Trophoblast cell (in vitro differentiated cells and primary cell): ENCODE data around the gene HOXB6.

Experiments used
- DNase-seq, 2 donors: peaks; one replicate each; pipeline ENCODE4 v3.0.0-alpha.2; 2016
- H2AFZ ChIP-seq: 2 replicates; pipeline ENCODE4 v1.6.1; 2013; ENCODE audit warnings: low read length, moderate library complexity, mild to moderate bottlenecking; ENCODE audit not compliant: insufficient read depth, poor library complexity
- H2AK5ac ChIP-seq: 2 replicates; pipeline ENCODE4 v1.6.1; 2013; ENCODE audit warnings: mild to moderate bottlenecking, low read length
- H2BK120ac ChIP-seq: 2 replicates; pipeline ENCODE4 v1.6.1; 2013; ENCODE audit warnings: low read length, mild to moderate bottlenecking, moderate library complexity; ENCODE audit not compliant: insufficient read depth, poor library complexity
- H2BK12ac ChIP-seq: 2 replicates; pipeline ENCODE4 v1.6.1; 2013; ENCODE audit warnings: mild to moderate bottlenecking, low read length, moderate library complexity
- H2BK5ac ChIP-seq: 2 replicates; pipeline ENCODE4 v1.6.1; 2013; ENCODE audit warnings: low read length, low read depth, moderate library complexity, mild to moderate bottlenecking; ENCODE audit not compliant: poor library complexity
- H3K14ac ChIP-seq: 2 replicates; pipeline ENCODE4 v1.6.1; 2013; ENCODE audit warnings: mild to moderate bottlenecking, low read length
- H3K18ac ChIP-seq: 2 replicates; pipeline ENCODE4 v1.6.1; 2013; ENCODE audit warnings: mild to moderate bottlenecking, low read length
- H3K23ac ChIP-seq: 2 replicates; pipeline ENCODE4 v1.6.1; 2013; ENCODE audit warnings: low read length
- H3K27ac ChIP-seq: 2 replicates; pipeline ENCODE4 v1.5.1; 2013; ENCODE audit warnings: low read depth, mild to moderate bottlenecking, inconsistent platforms, low read length, moderate library complexity
- H3K27me3 ChIP-seq: 2 replicates; pipeline ENCODE4 v1.6.1; 2013; ENCODE audit warnings: inconsistent platforms, mild to moderate bottlenecking, low read length, moderate library complexity; ENCODE audit not compliant: insufficient read depth
- H3K36me3 ChIP-seq, 2 experiments: 1 replicate in 1 of 2; 2 replicates in 1 of 2; pipeline ENCODE4 v1.6.1; 2013; ENCODE audit warnings: low read length in 2 of 2, mild to moderate bottlenecking in 2 of 2, moderate library complexity in 1 of 2; ENCODE audit not compliant: insufficient read depth in 2 of 2, control insufficient read depth in 1 of 2
- H3K4ac ChIP-seq: 2 replicates; pipeline ENCODE4 v1.6.1; 2013; ENCODE audit warnings: low read depth, mild to moderate bottlenecking, low read length, moderate library complexity
- H3K4me1 ChIP-seq, 2 experiments: 1 replicate in 1 of 2; 2 replicates in 1 of 2; pipeline ENCODE4 v1.6.1; 2013; ENCODE audit warnings: low read length in 2 of 2, mild to moderate bottlenecking in 2 of 2, moderate library complexity in 1 of 2; ENCODE audit not compliant: insufficient read depth in 2 of 2, control insufficient read depth in 1 of 2
- H3K4me2 ChIP-seq: 2 replicates; pipeline ENCODE4 v1.6.1; 2013; ENCODE audit warnings: inconsistent platforms, mild to moderate bottlenecking, low read length, moderate library complexity
- H3K4me3 ChIP-seq: 2 replicates; pipeline ENCODE4 v1.5.1; 2013; ENCODE audit warnings: mild to moderate bottlenecking, low read depth, low read length, inconsistent platforms
- H3K79me1 ChIP-seq: one replicate; pipeline ENCODE4 v1.6.1; 2013; ENCODE audit warnings: low read length
- H3K79me2 ChIP-seq: 2 replicates; pipeline ENCODE4 v1.6.1; 2013; ENCODE audit warnings: low read length, mild to moderate bottlenecking; ENCODE audit not compliant: control insufficient read depth, insufficient read depth, poor library complexity
- H3K9ac ChIP-seq: 2 replicates; pipeline ENCODE4 v1.6.1; 2013; ENCODE audit warnings: mild to moderate bottlenecking, low read length
- H3K9me3 ChIP-seq: 2 replicates; pipeline ENCODE4 v1.6.1; 2013; ENCODE audit warnings: low read depth, mild to moderate bottlenecking, control low read depth, inconsistent platforms, low read length; ENCODE audit not compliant: insufficient read depth
- H4K12ac ChIP-seq: 2 replicates; pipeline ENCODE4 v1.6.1; 2013; ENCODE audit warnings: low read depth, mild to moderate bottlenecking, low read length, moderate library complexity
- H4K8ac ChIP-seq: 2 replicates; pipeline ENCODE4 v1.6.1; 2013; ENCODE audit warnings: low read depth, mild to moderate bottlenecking, low read length, moderate library complexity
- H4K91ac ChIP-seq: one replicate; pipeline ENCODE4 v1.6.1; 2013; ENCODE audit warnings: low read depth, mild to moderate bottlenecking, low read length, moderate library complexity
- WGBS: extraction: QIAGEN DNeasy Blood & Tissue Kit; methylation state at CpG from one replicate; pipeline ENCODE4 v1.1.7; 2013; ENCODE audit warnings: missing lambda C conversion rate; ENCODE audit not compliant: insufficient read length, insufficient coverage; ENCODE audit errors: extremely low coverage; 5-methylcytosine and 5-hydroxymethylcytosine counted together

HOXB6 gene

DNA sequence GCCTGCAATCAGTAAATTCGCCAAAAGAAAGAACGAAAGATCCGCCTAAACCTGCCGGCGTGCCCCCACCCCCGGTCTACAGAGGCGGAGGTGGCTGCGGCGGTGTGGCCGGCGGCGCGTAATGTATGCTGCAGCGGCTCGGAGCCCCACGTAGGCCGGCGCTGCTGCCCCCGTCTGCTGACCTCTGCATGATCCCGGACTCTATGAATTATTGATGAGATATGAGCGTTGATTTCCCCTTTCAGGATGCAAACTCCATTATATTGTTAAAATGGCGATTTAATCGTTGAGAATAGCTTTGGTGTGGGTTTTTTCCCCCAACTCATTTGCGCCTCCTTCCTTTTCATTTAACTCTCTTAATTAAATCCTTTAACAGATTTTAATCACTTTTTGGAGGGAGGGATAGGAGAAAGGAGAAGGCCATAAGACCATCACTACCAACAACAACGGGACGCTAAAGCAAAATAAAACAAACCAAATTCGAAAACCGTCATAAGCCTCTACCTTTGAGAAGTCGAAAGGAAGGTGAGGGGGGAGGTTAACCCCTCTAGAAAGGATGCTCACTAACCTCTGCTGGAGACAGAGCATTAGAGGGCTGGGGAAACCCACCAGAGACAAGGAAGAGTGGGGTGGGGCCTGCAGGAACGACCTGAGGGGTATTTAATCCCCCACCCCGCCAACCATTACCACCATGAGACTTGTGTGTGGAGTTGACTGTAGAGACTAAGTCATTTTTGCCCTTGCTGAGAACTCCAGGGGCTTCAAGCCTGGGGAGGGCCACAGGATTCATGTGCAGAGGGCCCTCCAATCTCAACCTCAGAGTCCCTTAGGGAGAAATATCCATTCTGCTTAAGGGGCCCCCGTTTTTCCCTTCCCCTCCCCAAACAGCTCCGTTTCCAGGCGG is 18.2 kb downstream of the HOXB6 start:
- H3K9ac ChIP-seq = no peak overlapping the region
- no peak overlapping the region for H2BK5ac ChIP-seq
- H3K4me3 ChIP-seq = no peak overlapping the region
- peak overlapping the region; percentile 15 for H3K18ac ChIP-seq
- peak overlapping the region; percentile 35 for H2AFZ ChIP-seq
- H3K79me1 ChIP-seq = peaks cover 11% of the 10 kb centered on the region
- peak overlapping the region; percentile 29 for H2AK5ac ChIP-seq
- peaks cover 33 to 42% of the 10 kb centered on the region in 2 experiments for H3K4me1 ChIP-seq
- no peak overlapping the region for H3K4ac ChIP-seq
- no peaks in the 10 kb centered on the region for H3K36me3 ChIP-seq
- no peak overlapping the region for H3K23ac ChIP-seq
- H2BK120ac ChIP-seq = peak overlapping the region; percentile 24
- H4K8ac ChIP-seq = peak overlapping the region; percentile 32
- peaks cover 2% of the 10 kb centered on the region for H3K79me2 ChIP-seq
- no peaks in the 10 kb centered on the region for H3K9me3 ChIP-seq
- no CpG with 5 or more reads among the region's 34 CpGs for WGBS
- no peak overlapping the region for H3K14ac ChIP-seq
- H3K27me3 ChIP-seq = peaks cover 3% of the 10 kb centered on the region
- H3K27ac ChIP-seq = no peak overlapping the region
- peak overlapping the region; percentile 64 for H3K4me2 ChIP-seq
- peak overlapping the region; percentile 47 for H2BK12ac ChIP-seq
- H4K12ac ChIP-seq = no peak overlapping the region
- no peak for DNase-seq
- peak overlapping the region; percentile 49 for H4K91ac ChIP-seq

DNA sequence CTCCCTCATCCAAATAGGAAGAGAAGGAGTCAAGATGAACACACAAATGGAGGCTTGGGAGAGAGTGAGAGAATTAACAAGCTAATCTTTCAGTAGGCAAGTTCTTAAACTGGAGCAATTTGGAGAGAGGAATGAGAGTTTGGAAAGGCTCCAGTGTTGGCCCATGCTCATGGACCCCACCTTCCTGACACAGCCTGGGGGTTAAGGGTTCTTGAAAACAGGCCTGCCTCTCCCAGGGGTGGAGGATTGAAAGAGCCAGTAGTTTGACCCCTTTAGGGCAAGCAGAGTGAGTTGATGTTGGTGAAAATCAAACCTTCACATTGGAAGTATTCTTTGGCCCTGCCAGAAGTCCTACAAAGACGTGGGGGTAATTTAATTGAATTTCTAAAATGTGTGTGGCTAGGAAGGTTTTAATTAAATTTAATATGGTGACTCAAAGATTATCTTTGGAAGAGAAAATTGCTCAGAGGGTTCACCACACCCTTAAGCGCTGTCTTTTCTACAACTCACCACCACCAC is 20.5 kb downstream of the HOXB6 start:
- Histone ChIP-seq H2AFZ (no peak overlapping the region), H3K4me3 (no peak overlapping the region), H3K27me3 (peaks cover 3% of the 10 kb centered on the region), H3K27ac (no peak overlapping the region), H3K9me3 (no peaks in the 10 kb centered on the region), H4K12ac (no peak overlapping the region), H3K14ac (no peak overlapping the region), H4K91ac (no peak overlapping the region), H3K36me3 (no peaks in the 10 kb centered on the region), H3K18ac (no peak overlapping the region), H3K23ac (no peak overlapping the region), H2AK5ac (no peak overlapping the region), H4K8ac (no peak overlapping the region), H3K79me2 (peaks cover 2% of the 10 kb centered on the region), H3K79me1 (peaks cover 9% of the 10 kb centered on the region), H3K9ac (no peak overlapping the region), H2BK120ac (no peak overlapping the region), H2BK5ac (no peak overlapping the region), H3K4ac (no peak overlapping the region), H3K4me1 (peaks cover 28 to 34% of the 10 kb centered on the region in 2 experiments), H2BK12ac (no peak overlapping the region), H3K4me2 (peak overlapping the region; percentile 16)
- no peak for DNase-seq
- WGBS = no CpG with 5 or more reads among the region's 2 CpGs

DNA sequence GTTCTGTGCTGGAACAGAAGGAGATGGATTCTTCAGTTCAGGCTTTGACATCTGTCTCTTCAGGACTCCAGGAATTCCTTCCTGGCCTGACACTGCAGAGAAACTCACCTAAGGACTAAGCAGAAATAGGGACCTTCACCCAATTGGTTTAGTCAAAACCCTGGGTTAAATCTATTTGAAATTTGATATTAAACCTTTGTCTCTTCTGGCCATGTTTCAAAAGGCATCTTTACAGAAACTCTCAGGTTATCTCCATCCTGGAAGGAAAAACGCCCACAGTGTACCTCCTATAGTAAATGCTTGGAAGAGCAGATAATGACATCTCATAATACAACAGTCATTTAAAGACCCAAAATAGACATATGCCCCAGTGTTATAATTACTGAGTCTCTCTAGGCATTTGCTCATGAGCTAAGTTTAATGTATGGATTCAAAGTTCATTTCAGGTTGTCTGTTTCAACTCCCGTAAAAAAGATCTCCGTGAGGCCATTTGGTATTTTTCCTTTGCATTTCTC is 21.0 kb downstream of the HOXB6 start:
- no peak overlapping the region for H3K4me3 ChIP-seq
- H3K27me3 ChIP-seq = peaks cover 3% of the 10 kb centered on the region
- no peak overlapping the region for H3K27ac ChIP-seq
- H3K4me1 ChIP-seq = peaks cover 30 to 36% of the 10 kb centered on the region in 2 experiments
- no peak overlapping the region for H2BK5ac ChIP-seq
- H4K91ac ChIP-seq = no peak overlapping the region
- no peak overlapping the region for H3K4me2 ChIP-seq
- H3K4ac ChIP-seq = no peak overlapping the region
- WGBS = no CpG with 5 or more reads among the region's 3 CpGs
- no peak overlapping the region for H2AFZ ChIP-seq
- no peak overlapping the region for H2AK5ac ChIP-seq
- peaks cover 2% of the 10 kb centered on the region for H3K79me2 ChIP-seq
- no peak overlapping the region for H4K12ac ChIP-seq
- no peak overlapping the region for H3K9ac ChIP-seq
- no peak overlapping the region for H3K23ac ChIP-seq
- H3K9me3 ChIP-seq = no peaks in the 10 kb centered on the region
- H2BK12ac ChIP-seq = no peak overlapping the region
- no peak overlapping the region for H4K8ac ChIP-seq
- no peaks in the 10 kb centered on the region for H3K36me3 ChIP-seq
- H3K14ac ChIP-seq = no peak overlapping the region
- DNase-seq = no peak
- H3K18ac ChIP-seq = no peak overlapping the region
- H3K79me1 ChIP-seq = peaks cover 10% of the 10 kb centered on the region
- H2BK120ac ChIP-seq = no peak overlapping the region

DNA sequence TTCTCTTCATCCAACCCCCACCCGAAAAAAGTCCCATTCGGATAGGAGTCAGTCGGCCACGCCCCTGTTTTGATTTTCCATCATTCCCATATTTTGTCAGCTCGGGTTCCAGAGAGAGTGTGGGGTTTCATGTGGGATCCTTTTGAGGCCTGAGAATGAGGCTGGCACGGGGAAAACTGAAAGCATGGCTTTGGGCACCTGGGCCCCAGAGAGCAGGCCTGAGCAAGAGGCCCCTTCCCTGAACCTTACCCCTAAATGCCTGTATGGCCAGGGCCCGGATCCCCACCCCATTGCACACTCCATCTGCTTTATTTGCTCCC is 22.1 kb downstream of the HOXB6 start:
- no peak overlapping the region for H4K8ac ChIP-seq
- no peak overlapping the region for H2AFZ ChIP-seq
- H2BK5ac ChIP-seq = no peak overlapping the region
- H3K27me3 ChIP-seq = peaks cover 3% of the 10 kb centered on the region
- no peak overlapping the region for H3K9ac ChIP-seq
- peaks cover 17% of the 10 kb centered on the region for H3K79me1 ChIP-seq
- no peak overlapping the region for H2BK120ac ChIP-seq
- no peaks in the 10 kb centered on the region for H3K9me3 ChIP-seq
- no peak overlapping the region for H3K18ac ChIP-seq
- H3K27ac ChIP-seq = no peak overlapping the region
- H3K4me2 ChIP-seq = peak overlapping the region; percentile 57
- WGBS = no CpG with 5 or more reads among the region's 7 CpGs
- H4K12ac ChIP-seq = no peak overlapping the region
- no peaks in the 10 kb centered on the region for H3K36me3 ChIP-seq
- peak overlapping the region; percentile 17 for H3K14ac ChIP-seq
- H2AK5ac ChIP-seq = no peak overlapping the region
- no peak overlapping the region for H2BK12ac ChIP-seq
- DNase-seq = no peak
- H3K4me3 ChIP-seq = no peak overlapping the region
- H3K79me2 ChIP-seq = peaks cover 7% of the 10 kb centered on the region
- no peak overlapping the region for H3K23ac ChIP-seq
- H4K91ac ChIP-seq = no peak overlapping the region
- peaks cover 27 to 29% of the 10 kb centered on the region in 2 experiments for H3K4me1 ChIP-seq
- H3K4ac ChIP-seq = peak overlapping the region; percentile 8
